Heart left ventricle (tissue), 16 donors: ENCODE measurements around the gene SGIP1. TPM values are rescaled to one million over a fixed set of nuclear protein-coding genes. Genes with fewer than 3 reads are reported as not detected.

Experiments used
- ATAC-seq, 4 donors: fragments of 200-7000 bp; cut with Tn5 transposase; one replicate each; pipeline ENCODE4 v1.9.1; 2020 to 2022; ENCODE audit warnings: moderate library complexity in 4 of 4, mild to moderate bottlenecking in 3 of 4, moderate number of reproducible peaks in 1 of 4
- DNase-seq, 5 donors: peaks; one replicate each; pipeline ENCODE4 v3.0.0-alpha.2; 2020
- H3K27ac ChIP-seq, 12 donors: fragments of 200-600 bp; sonication (generic) in 4 of 12; one replicate each; pipeline versions ENCODE4 v1.5.0 to v1.8.0; 2016 to 2022; ENCODE audit warnings: mild to moderate bottlenecking in 2 of 12
- H3K27me3 ChIP-seq, 9 donors: fragments of 200-600 bp; sonication (generic) in 2 of 9; one replicate each; pipeline versions ENCODE4 v1.5.1 to v1.8.0; 2016 to 2022; ENCODE audit warnings: mild to moderate bottlenecking in 3 of 9
- H3K36me3 ChIP-seq, 9 donors: fragments of 200-600 bp; sonication (generic) in 2 of 9; one replicate each; pipeline versions ENCODE4 v1.5.0 to v1.8.0; 2018 to 2022; ENCODE audit warnings: mild to moderate bottlenecking in 2 of 9
- H3K4me1 ChIP-seq, 12 donors: fragments of 200-600 bp; sonication (generic) in 4 of 12; one replicate each; pipeline versions ENCODE4 v1.5.0 to v1.8.0; 2016 to 2022; ENCODE audit warnings: mild to moderate bottlenecking in 3 of 12
- H3K4me3 ChIP-seq, 12 donors: fragments of 200-600 bp; sonication (generic) in 4 of 12; one replicate each; pipeline versions ENCODE4 v1.5.0 to v1.8.0; 2017 to 2022; ENCODE audit warnings: mild to moderate bottlenecking in 9 of 12, moderate library complexity in 4 of 12
- H3K9me3 ChIP-seq, 12 donors: fragments of 200-600 bp; sonication (generic) in 4 of 12; one replicate each; pipeline versions ENCODE4 v1.5.0 to v1.8.0; 2016 to 2022; ENCODE audit warnings: mild to moderate bottlenecking in 1 of 12
- POLR2A ChIP-seq, 2 donors: fragments of 450-650 bp; IDR thresholded peaks; one replicate each; pipeline ENCODE4 v1.6.1; 2017; ENCODE audit warnings: antibody characterized with exemption in 2 of 2, mild to moderate bottlenecking in 2 of 2, moderate library complexity in 2 of 2
- WGBS, 4 donors: extraction: QIAGEN DNeasy Blood & Tissue Kit in 2 of 4; methylation state at CpG; one replicate each; pipeline versions ENCODE4 v1.1.5 to v1.1.7; 2013 to 2018; 5-methylcytosine and 5-hydroxymethylcytosine counted together
- intact Hi-C, 10 donors: fragments of 100-400 bp; cut with DNase I; formaldehyde crosslinking; loops; one replicate each; pipeline versions ENCODE4 v1.11.1 to v1.14.2; 2022
- polyA plus RNA-seq, 2 donors: library from polyadenylated mRNA; stranded (reverse); fragments of 200-250 nt; gene quantifications; one replicate each; pipeline ENCODE4 v1.2.3, GENCODE V29; 2013
- total RNA-seq, 9 donors: library from RNA; depleted of rRNA in 2 of 9; stranded (reverse); fragments of >200 nt in 2 of 9; fragmentation: NEBNext Ultra II Directional in 3 of 9; extraction: Animal tissue kit (Norgen Biotek cat#: 25700) in 3 of 9; gene quantifications; one replicate each; pipeline versions ENCODE4 v1.1.0 to v1.2.4, GENCODE V29; 2016 to 2023
- TF ChIP-seq, protein P1 (sequence below), 12 donors: fragments of 200-600 bp; sonication (generic) in 4 of 12; IDR thresholded peaks; one replicate each; pipeline versions ENCODE4 v1.5.0 to v1.8.0; 2018 to 2022; ENCODE audit warnings: antibody characterized with exemption in 12 of 12, mild to moderate bottlenecking in 5 of 12
- donor health status: ischemic (EF 13 %, LVEDD 7.1; RV severe dilation, severe dysfunction).
- donor health status: healthy with polysubstance abuse.
- donor health status: DM: no; HTN: yes; CAD: no.
- donor health status: DM: no; HTN: no; CAD: no.
- donor health status: ischemic (EF 25% LVEDD 6.9; RV normal size, moderate dysfunction).
- donor health status: ischemic (EF 25% LVEDD 5.7; RV mildly dilated, moderate dysfunction).
- donor health status: healthy.
- donor health status: DM: yes; HTN: yes; CAD: no.
- donor health status: ischemic (EF 35%, LVEDD 5.7; RV mildly dilated, moderate dysfunction).
- donor health status: nonischemic (EF 11% LVEDD 7.7; RV severe dilation, severe dysfunction).
- donor health status: DM: yes; HTN: yes; CAD: no.
- donor health status: PGD.
- donor health status: ischemic (EF 29% LVEDD 5.4; RV normal size, mild dysfunction).
- donor health status: nonischemic (EF 23%, LVEDD 6.1; RV moderate dilation, normal function).

Gene SGIP1
- total and polyA plus RNA-seq, 11 donors, result 2.1 to 17.3 (median 5.0) TPM

DNA sequence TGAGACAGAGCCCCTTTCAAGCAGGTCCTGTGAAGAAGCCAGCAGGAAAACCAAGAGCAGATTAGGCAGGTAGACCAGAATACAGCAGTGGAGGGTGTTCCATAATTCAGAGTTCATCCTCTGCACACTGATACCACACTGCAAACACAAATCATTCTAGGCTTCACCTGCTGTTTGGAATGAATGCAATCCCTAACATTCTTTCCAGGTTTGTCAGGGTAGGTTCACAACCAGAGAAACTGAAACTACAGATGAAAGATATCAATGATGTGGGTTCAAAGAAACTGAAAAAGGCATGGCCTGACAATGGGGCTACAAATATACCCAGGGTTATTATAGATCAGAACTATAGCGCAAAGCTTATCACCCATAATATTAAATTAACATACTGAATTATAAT lies 8.9 kb upstream of the SGIP1 start:
- Histone ChIP-seq H3K36me3 (no peaks in the 10 kb centered on the region), H3K4me1 (peaks cover 0 to 9% (median 0%) of the 10 kb centered on the region in 12 donors), H3K27me3 (no peaks in the 10 kb centered on the region), H3K9me3 (no peaks in the 10 kb centered on the region), H3K4me3 (no peak overlapping the region), H3K27ac (no peak overlapping the region)
- DNase-seq, result no peak
- TF ChIP-seq, protein P1, sequence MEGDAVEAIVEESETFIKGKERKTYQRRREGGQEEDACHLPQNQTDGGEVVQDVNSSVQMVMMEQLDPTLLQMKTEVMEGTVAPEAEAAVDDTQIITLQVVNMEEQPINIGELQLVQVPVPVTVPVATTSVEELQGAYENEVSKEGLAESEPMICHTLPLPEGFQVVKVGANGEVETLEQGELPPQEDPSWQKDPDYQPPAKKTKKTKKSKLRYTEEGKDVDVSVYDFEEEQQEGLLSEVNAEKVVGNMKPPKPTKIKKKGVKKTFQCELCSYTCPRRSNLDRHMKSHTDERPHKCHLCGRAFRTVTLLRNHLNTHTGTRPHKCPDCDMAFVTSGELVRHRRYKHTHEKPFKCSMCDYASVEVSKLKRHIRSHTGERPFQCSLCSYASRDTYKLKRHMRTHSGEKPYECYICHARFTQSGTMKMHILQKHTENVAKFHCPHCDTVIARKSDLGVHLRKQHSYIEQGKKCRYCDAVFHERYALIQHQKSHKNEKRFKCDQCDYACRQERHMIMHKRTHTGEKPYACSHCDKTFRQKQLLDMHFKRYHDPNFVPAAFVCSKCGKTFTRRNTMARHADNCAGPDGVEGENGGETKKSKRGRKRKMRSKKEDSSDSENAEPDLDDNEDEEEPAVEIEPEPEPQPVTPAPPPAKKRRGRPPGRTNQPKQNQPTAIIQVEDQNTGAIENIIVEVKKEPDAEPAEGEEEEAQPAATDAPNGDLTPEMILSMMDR (IDR thresholded peaks at IDR 0.05), result no peak
- no peak for TF ChIP-seq POLR2A (IDR thresholded peaks at IDR 0.05)
- ATAC-seq, result no peak
- intact Hi-C loops, result loop anchor here in 1 of 10 donors (10.0 kb wide), 1 partner anchor 200 kb away; no protein-coding TSS in a partner anchor
- 96 to 97% (median 96%) methylated on average over 1 of the region's 1 CpG for WGBS, 4 donors

DNA sequence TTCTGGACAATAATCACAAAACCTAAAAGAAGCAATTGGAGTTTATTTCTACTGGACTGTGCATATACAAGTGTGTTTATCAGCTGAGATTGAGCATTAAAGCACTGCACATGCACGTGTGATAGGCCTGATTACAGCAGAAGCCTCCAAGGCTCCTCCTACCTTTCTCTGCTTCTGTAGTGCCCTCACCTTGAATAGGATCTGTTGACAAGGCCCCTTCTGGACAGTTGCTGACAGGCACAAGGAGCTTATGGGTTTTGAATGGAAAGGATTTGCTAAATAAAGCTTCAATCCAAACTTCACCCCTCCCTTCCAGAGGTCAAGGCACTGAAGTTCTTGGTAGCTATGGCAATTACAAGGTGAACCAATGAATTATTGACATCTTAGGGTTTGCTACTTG lies 7.9 kb upstream of the SGIP1 start:
- 32 to 68% (median 46%) methylated on average over 1 of the region's 1 CpG for WGBS, 4 donors
- TF ChIP-seq, protein P1 (IDR thresholded peaks at IDR 0.05), result no peak
- no peak for TF ChIP-seq POLR2A (IDR thresholded peaks at IDR 0.05)
- no peaks in the 10 kb centered on the region for H3K36me3 ChIP-seq
- H3K27ac ChIP-seq, result no peak overlapping the region
- ATAC-seq (no peak), DNase-seq (no peak)
- no peaks in the 10 kb centered on the region for H3K27me3 ChIP-seq
- no peak overlapping the region for H3K4me3 ChIP-seq
- peaks cover 0 to 9% (median 0%) of the 10 kb centered on the region in 12 donors for H3K4me1 ChIP-seq
- intact Hi-C loops, result loop anchor here in 1 of 10 donors (10.0 kb wide), 1 partner anchor 199 kb away; no protein-coding TSS in a partner anchor
- H3K9me3 ChIP-seq, result no peaks in the 10 kb centered on the region

DNA sequence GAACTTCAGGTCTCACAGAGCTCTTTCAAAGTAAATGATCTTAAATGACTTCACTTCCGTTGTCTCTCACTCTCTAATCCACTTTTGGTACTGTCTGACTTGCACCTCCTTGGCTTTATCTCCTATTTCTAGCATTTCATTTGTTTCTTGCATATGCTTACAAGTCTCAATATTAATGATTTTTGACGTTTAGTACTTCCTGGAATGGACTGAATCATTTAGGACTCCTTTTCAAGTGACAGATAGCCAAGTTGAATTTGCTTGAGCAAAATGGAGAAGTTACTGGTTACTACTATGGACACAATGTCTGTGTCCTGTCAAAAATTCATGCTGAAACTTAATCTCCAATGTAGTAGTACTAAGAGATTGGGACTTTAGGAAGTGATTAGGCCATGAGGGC lies 7.0 kb upstream of the SGIP1 start:
- Histone ChIP-seq H3K27ac (no peak overlapping the region), H3K27me3 (no peaks in the 10 kb centered on the region), H3K4me3 (no peak overlapping the region), H3K4me1 (peaks cover 0 to 9% (median 0%) of the 10 kb centered on the region in 12 donors), H3K36me3 (no peaks in the 10 kb centered on the region), H3K9me3 (no peaks in the 10 kb centered on the region)
- TF ChIP-seq, protein P1 (IDR thresholded peaks at IDR 0.05), result no peak
- TF ChIP-seq POLR2A (IDR thresholded peaks at IDR 0.05), result no peak
- DNase-seq, result no peak
- 85 to 90% (median 86%) methylated on average over 2 of the region's 2 CpGs for WGBS, 4 donors
- intact Hi-C loops, result loop anchor here in 1 of 10 donors (10.0 kb wide), 1 partner anchor 198 kb away; no protein-coding TSS in a partner anchor
- no peak for ATAC-seq

DNA sequence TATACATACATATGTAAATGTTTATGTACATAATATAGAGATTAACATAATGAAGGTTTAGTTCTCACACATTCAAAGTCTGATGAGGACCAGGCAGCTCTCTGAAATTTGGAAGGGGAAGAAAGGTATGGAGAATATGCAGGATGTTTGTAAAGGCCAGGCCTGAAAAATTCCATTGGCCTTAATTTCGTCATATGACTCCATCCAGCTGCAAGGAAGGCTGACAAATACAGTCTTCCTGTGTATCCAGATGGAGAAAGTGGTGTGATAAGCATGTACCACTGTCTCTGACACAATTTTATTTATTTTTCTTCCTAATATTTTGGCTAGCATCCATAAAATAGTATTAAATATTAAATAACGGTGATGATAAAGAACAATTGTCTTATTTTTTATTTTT lies 6.3 kb upstream of the SGIP1 start:
- H3K27ac ChIP-seq, result peak overlapping the region in 1 of 12 donors; percentile 21
- no peaks in the 10 kb centered on the region for H3K9me3 ChIP-seq
- DNase-seq, result no peak
- peaks cover 0 to 15% (median 2%) of the 10 kb centered on the region in 12 donors for H3K4me1 ChIP-seq
- no peak overlapping the region for H3K4me3 ChIP-seq
- H3K36me3 ChIP-seq, result no peaks in the 10 kb centered on the region
- TF ChIP-seq, protein P1 (IDR thresholded peaks at IDR 0.05), result no peak
- no peak for TF ChIP-seq POLR2A (IDR thresholded peaks at IDR 0.05)
- 52 to 70% (median 59%) methylated on average over 2 of the region's 2 CpGs for WGBS, 4 donors
- peak in 2 of 4 donors; percentile 53 to 80 for ATAC-seq
- intact Hi-C loops, result loop anchor here in 1 of 10 donors (10.0 kb wide), 1 partner anchor 197 kb away; no protein-coding TSS in a partner anchor
- H3K27me3 ChIP-seq, result peaks cover 0 to 3% (median 0%) of the 10 kb centered on the region in 9 donors
